GM20000 (cell line): Measurements from ENCODE around the gene ZNF423.
"Not testable (repeated sequence)": the region's sequence is repeated elsewhere in the genome, so short reads cannot be mapped to it uniquely, and the experiment has no call there.

Source experiments
- DNase-seq: peaks from one replicate; pipeline ENCODE4 v3.0.0; 2012; ENCODE audit warnings: low spot score
- TF ChIP-seq, protein P1 (sequence below): IDR thresholded peaks from 2 replicates; pipeline ENCODE4 v1.5.1; 2012; ENCODE audit warnings: mild to moderate bottlenecking, control low read depth; ENCODE audit errors: extremely low read depth, missing control alignments

The ZNF423 gene

DNA sequence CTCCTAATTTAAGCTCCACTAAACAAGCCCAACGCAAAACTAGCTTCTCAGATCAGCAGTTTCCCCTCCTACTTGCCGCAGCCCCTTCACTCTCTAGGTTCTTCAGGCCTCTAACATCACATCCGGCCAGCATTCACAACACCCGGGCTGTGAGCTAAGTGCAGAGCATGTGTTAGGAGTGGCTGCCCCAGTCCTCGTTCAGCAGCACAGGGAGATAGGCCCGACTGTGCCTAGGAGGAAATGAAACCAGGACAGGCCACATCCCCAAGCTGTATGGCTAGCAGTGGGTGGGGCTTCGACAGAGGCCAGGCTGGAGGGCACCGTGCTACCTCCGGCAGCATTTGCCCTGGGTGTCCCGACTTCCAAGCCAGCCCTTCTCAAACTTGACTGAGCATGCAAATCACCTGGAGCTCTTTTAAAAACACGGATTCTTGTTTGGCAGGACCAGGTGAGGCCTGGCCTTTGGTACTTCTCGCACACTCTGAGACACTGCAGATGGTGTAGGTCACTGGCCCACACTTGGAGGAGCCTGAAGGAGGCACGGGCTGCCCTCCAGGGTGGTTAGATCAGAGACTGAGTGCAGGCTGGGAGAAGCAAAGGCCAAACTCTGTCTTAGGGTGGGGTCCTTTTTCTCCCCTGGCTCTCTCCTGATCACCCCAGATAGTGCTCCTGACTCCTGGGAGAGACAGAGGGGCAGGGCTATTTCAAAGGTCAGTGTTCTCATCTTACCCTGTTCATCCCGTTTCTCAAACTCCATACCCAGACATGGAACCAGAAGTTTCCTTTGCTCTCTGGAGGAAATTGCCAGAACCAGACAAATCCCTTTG, 280.4 kb downstream of the ZNF423 start:
- TF ChIP-seq, protein P1, sequence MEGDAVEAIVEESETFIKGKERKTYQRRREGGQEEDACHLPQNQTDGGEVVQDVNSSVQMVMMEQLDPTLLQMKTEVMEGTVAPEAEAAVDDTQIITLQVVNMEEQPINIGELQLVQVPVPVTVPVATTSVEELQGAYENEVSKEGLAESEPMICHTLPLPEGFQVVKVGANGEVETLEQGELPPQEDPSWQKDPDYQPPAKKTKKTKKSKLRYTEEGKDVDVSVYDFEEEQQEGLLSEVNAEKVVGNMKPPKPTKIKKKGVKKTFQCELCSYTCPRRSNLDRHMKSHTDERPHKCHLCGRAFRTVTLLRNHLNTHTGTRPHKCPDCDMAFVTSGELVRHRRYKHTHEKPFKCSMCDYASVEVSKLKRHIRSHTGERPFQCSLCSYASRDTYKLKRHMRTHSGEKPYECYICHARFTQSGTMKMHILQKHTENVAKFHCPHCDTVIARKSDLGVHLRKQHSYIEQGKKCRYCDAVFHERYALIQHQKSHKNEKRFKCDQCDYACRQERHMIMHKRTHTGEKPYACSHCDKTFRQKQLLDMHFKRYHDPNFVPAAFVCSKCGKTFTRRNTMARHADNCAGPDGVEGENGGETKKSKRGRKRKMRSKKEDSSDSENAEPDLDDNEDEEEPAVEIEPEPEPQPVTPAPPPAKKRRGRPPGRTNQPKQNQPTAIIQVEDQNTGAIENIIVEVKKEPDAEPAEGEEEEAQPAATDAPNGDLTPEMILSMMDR, result no peak
- DNase-seq, result peak; percentile 76

DNA sequence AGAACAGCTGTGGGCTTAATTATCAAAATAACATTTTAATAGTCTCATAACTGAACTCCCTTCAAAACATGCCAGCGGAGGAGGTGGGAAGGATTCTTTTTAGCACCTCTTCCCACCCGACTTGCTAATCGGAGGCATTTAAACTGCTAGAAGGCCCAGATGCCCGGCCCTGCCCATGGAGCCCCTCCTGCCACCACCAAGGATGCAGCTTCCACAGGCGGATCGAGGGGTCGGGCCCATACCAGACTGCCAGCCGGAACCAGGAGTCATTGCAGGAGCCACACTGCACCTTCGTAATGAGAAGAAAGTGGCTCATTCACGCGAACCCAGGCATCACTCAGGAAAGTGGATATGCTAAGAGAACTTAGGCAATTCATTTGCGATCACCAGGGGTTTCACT, 281.1 kb downstream of the ZNF423 start:
- TF ChIP-seq, protein P1, result no peak
- DNase-seq, result no peak

DNA sequence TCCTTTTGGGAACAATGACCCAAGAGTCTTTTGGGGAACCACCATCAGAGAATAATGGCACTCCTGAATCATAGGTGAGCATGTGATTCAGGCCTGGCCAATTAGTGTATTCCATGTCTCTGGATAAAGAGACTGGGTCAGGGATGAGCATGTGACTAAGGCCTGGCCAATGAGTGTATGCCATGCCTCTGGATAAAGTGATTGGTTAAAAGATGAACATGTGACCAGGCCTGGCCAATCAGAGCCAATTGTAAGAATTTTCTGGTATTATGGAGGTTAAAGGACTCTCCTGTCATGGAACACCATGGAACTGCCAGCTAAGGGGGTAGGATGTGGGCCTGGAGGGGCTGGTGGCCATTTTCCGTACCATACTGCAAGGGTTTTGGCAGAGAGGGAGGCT, 288.0 kb downstream of the ZNF423 start:
- no peak for DNase-seq
- TF ChIP-seq, protein P1, result no peak

DNA sequence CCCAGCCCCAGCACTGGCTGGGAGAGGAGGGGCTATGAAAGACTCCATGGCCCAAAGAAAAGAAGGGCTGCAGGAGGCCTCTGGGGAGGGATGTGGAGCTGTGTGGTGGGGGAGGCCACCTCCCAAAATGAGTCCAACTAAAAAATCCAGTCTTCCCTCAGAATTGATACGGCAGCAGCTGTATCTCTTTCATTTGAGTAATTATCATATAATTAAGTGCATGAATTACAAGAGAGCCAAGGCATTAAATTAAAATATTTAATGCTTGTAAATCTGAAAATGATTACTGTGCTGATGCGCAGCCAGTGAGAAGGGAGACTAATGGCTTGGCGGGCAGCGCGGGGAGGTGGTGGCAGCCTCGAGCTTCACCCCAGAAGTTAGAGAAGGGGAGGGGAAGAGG, 289.5 kb downstream of the ZNF423 start:
- DNase-seq, result no peak
- TF ChIP-seq, protein P1, result no peak

DNA sequence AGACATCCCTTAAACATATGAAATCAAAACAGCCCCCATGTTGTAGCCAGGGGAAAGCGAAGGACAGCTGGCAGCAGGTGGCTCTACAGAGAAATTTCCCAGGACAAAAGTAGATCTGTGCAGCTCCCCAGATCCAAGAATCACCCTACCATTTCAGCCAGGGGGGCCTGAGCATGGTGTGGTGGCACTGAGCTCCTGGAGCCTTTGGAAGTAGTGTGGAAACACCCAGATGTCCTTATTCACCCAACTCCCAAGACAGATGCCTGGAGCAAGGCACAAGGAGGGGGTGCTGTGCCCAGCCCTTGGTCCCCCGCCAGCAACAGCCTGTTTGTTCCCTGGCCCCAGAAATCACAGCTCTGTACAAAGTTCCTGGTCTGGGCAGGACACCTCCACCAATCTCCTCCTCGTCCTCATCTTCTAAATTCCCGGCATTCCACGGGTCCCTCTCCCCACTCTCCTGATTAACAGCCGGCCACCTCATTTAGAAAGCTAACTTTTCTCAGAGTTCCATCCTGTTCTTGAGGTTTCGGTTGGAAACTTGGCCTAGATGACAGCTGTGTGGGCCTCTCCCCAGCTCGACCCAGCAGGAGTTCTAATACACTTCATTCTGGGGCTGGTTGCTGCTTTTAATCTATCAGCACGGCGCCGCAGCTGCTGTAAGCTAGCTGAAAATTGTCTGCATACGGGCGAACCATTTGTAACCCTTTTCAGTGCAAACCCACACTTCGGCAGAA, 291.2 kb downstream of the ZNF423 start:
- TF ChIP-seq, protein P1, result no peak
- no peak for DNase-seq

DNA sequence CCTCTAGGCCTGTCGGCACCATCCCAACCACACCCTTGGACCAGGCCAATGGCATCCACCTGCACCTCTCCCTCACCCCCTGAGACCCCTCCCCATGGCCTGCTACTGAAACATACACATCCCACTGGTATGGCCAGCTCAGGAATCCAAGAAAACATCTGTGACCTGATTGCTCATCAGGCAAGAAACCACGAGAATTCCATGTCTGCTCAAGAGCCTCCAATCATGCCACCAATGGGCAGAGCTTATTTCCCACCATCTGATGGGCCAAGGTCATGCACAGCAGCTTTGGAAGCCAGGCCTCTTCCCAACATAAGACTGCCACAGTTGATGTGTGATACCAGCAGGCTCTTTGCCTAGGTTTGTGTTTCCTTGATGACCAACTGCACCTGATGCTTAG, 292.2 kb downstream of the ZNF423 start:
- DNase-seq, result no peak
- TF ChIP-seq, protein P1, result no peak

DNA sequence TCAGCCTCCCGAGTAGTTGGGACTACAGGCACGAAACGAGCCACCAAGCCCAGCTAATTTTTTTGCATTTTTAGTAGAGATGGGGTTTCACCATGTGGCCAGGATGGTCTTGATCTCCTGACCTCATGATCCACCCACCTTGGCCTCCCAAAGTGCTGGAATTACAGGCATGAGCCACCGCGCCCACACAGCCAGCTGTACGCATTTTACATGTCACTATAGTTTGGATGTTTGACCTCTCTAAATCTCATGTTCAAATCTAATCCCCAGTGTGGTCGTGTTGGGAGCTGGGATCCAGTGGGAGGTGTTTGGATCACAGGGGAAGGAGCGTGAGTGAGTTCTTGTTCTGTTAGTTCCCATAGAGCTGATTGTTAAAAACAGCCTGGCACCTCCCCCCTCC, 293.0 kb downstream of the ZNF423 start:
- not testable (repeated sequence) for DNase-seq
